ENCODE results near the gene STK32B.

- no peak for TF ChIP-seq POLR2A (IDR thresholded peaks at IDR 0.05; ENCODE audit: low read depth, low read length)
- TF ChIP-seq, protein P1, sequence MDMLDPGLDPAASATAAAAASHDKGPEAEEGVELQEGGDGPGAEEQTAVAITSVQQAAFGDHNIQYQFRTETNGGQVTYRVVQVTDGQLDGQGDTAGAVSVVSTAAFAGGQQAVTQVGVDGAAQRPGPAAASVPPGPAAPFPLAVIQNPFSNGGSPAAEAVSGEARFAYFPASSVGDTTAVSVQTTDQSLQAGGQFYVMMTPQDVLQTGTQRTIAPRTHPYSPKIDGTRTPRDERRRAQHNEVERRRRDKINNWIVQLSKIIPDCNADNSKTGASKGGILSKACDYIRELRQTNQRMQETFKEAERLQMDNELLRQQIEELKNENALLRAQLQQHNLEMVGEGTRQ (IDR thresholded peaks at IDR 0.05; ENCODE audit: low read depth, low read length): no peak
Measured at GRCh38 chr4:5066101-5066500, 14.8 kb downstream of the STK32B start.
